T-cell (primary cell): ENCODE results near the gene MSH3. TPM values are rescaled to one million over a fixed set of nuclear protein-coding genes. Genes with fewer than 3 reads are reported as not detected.

Source experiments
- ATAC-seq, 4 experiments: fragments of 200-7000 bp in 3 of 4; fragments of 150-1000 bp in 1 of 4; cut with Tn5 transposase; replicated peaks in 1 of 4; 1 replicate in 3 of 4; 2 replicates in 1 of 4; pipeline ENCODE4 v1.10.0; 2021; ENCODE audit warnings: moderate library complexity in 3 of 4, mild to moderate bottlenecking in 2 of 4, moderate number of reproducible peaks in 1 of 4
- CTCF ChIA-PET, 2 donors: fragments of 300-600 bp; sonication (Branson Sonifier 250); formaldehyde crosslinking; loops; one replicate each; lab custom pipeline; 2022; ENCODE audit warnings: antibody characterized with exemption in 2 of 2; lab: Charles Lee
- POLR2A ChIA-PET, 2 donors: fragments of 300-600 bp; sonication (Branson Sonifier 250); formaldehyde crosslinking; loops; one replicate each; lab custom pipeline; 2022; ENCODE audit warnings: antibody characterized with exemption in 2 of 2; lab: Charles Lee
- DNase-seq, 35 experiments: peaks; one replicate each; pipeline versions ENCODE4 v3.0.0 to v3.0.0-alpha.2; 2013 to 2023
- H3K27ac ChIP-seq: one replicate; pipeline ENCODE4 v1.5.1; 2013; ENCODE audit warnings: low read length
- H3K27me3 ChIP-seq, 2 experiments: replicated peaks in 1 of 2; 1 replicate in 1 of 2; 2 replicates in 1 of 2; pipeline versions ENCODE4 v1.6.1 to v1.7.0; 2013; ENCODE audit warnings: low read length in 1 of 2, mixed read lengths in 1 of 2; ENCODE audit not compliant: control insufficient read depth in 2 of 2, insufficient read depth in 2 of 2; ENCODE audit errors: extremely low read depth in 1 of 2
- H3K36me3 ChIP-seq, 2 donors: 1 replicate in 1 of 2; 2 replicates in 1 of 2; pipeline versions ENCODE4 v1.6.1 to v1.7.0; 2013; ENCODE audit warnings: low read length in 1 of 2; ENCODE audit not compliant: control insufficient read depth in 2 of 2, insufficient read depth in 1 of 2; ENCODE audit errors: extremely low read depth in 1 of 2
- H3K4me1 ChIP-seq, 2 experiments: 1 replicate in 1 of 2; 2 replicates in 1 of 2; pipeline versions ENCODE4 v1.6.1 to v1.7.0; 2013; ENCODE audit warnings: low read length in 2 of 2, mixed read lengths in 1 of 2; ENCODE audit not compliant: insufficient read depth in 2 of 2, control insufficient read depth in 1 of 2; ENCODE audit errors: extremely low read depth in 1 of 2
- H3K4me3 ChIP-seq, 2 donors: 1 replicate in 1 of 2; 2 replicates in 1 of 2; pipeline versions ENCODE4 v1.5.1 to v1.7.0; 2013; ENCODE audit warnings: mild to moderate bottlenecking in 2 of 2, low read length in 1 of 2, moderate library complexity in 1 of 2; ENCODE audit not compliant: control insufficient read depth in 1 of 2; ENCODE audit errors: extremely low read depth in 1 of 2
- H3K9me3 ChIP-seq: 2 replicates; pipeline ENCODE4 v1.7.0; 2013
- H3K27ac Mint-ChIP-seq, 2 donors: one replicate each; pipeline ENCODE4 v1.8.0; 2020 to 2021; ENCODE audit warnings: mild to moderate bottlenecking in 2 of 2, mixed read lengths in 2 of 2
- H3K27me3 Mint-ChIP-seq, 2 donors: one replicate each; pipeline ENCODE4 v1.8.0; 2021 to 2022; ENCODE audit warnings: mixed read lengths in 2 of 2
- H3K36me3 Mint-ChIP-seq: one replicate; pipeline ENCODE4 v1.8.0; 2021; ENCODE audit warnings: mixed read lengths
- H3K4me1 Mint-ChIP-seq, 3 donors: one replicate each; pipeline ENCODE4 v1.8.0; 2020 to 2022; ENCODE audit warnings: mixed read lengths in 3 of 3, mild to moderate bottlenecking in 1 of 3
- H3K4me3 Mint-ChIP-seq, 3 donors: one replicate each; pipeline ENCODE4 v1.8.0; 2020 to 2022; ENCODE audit warnings: mild to moderate bottlenecking in 3 of 3, mixed read lengths in 3 of 3, moderate library complexity in 3 of 3
- H3K9me3 Mint-ChIP-seq, 3 donors: one replicate each; pipeline ENCODE4 v1.8.0; 2020 to 2022; ENCODE audit warnings: mixed read lengths in 3 of 3
- WGBS: methylation state at CpG from one replicate; pipeline ENCODE4 v1.1.5; 2013; ENCODE audit warnings: missing lambda C conversion rate; ENCODE audit not compliant: insufficient coverage; 5-methylcytosine and 5-hydroxymethylcytosine counted together
- total RNA-seq, 35 experiments: library from RNA in 6 of 35; stranded (reverse) in 6 of 35; fragments of 120-200 nt in 1 of 35; gene quantifications; one replicate each; pipeline versions ENCODE4 v1.2.1 to v1.2.4 and lab custom pipeline; 2013 to 2026

MSH3 gene
- total RNA-seq, 5 donors from 2014 or later (not counting 1 experiment from before 2014, with no cell fraction given), result 10.8 to 20.8 (median 16.3) TPM

DNA sequence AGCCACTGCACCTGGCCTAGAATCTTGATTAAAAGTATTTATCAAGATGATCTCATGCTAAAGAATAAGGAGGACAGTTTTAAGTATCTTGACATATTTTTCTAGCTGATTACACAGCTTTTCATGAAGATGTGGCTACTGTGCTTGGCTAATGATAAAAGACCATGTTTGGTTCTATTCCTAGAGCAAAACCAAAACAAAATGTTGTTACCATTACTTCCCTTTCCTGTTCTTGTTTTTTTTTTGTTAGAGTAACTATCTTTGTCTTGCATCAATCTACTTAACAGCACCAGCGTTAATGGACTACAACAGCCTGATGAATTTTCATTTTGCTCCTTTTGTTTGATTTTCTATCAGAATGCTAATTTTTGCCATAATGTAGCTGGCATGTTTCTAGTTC lies 86.5 kb downstream of the MSH3 start:
- no peaks in the 10 kb centered on the region for H3K9me3 Mint-ChIP-seq
- H3K9me3 ChIP-seq, result no peaks in the 10 kb centered on the region
- H3K4me1 ChIP-seq, result peaks cover 0 to 19% of the 10 kb centered on the region in 2 experiments
- H3K4me1 Mint-ChIP-seq, result peaks cover 10 to 67% (median 31%) of the 10 kb centered on the region in 3 donors
- no peak for ATAC-seq
- no peak overlapping the region for H3K4me3 ChIP-seq
- H3K36me3 Mint-ChIP-seq, result peaks cover 71% of the 10 kb centered on the region
- peak overlapping the region; percentile 31 for H3K27ac ChIP-seq
- ChIA-PET POLR2A (interaction anchor here (0.7 kb wide), 2 partner anchors 24 to 362 kb away, joined by 3 read pairs; no protein-coding TSS in a partner anchor), CTCF (no interaction called here)
- DNase-seq, result no peak
- H3K27me3 Mint-ChIP-seq, result no peaks in the 10 kb centered on the region
- H3K4me3 Mint-ChIP-seq, result peak overlapping the region; percentile 9 to 54 (median 37)
- WGBS, result no CpG with 5 or more reads among the region's 1 CpG
- peak overlapping the region; percentile 90 for H3K27ac Mint-ChIP-seq
- no peaks in the 10 kb centered on the region for H3K27me3 ChIP-seq
- H3K36me3 ChIP-seq, result peaks cover 0 to 22% of the 10 kb centered on the region in 2 donors

DNA sequence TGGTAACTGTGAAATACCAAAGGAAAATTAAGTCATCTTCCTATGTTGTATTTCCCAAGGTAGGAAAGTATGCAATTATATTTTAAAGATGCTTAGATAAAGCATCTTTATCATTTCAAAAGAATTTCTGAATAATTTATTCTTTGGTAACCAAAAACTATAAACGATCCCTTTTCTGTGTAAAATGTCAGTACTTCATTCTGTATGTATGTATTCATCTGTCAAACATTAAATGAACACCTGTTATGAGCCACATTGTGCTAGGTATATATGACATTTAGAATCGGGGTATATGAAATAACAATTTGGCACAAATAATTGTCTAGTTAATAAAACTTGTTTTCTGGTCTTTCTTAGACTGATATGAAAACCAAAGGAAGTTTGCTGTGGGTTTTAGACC lies 89.7 kb downstream of the MSH3 start:
- ATAC-seq, result no peak
- H3K9me3 Mint-ChIP-seq, result no peaks in the 10 kb centered on the region

GRCh38 chr5:80745490-80745889 lies 91.0 kb downstream of the MSH3 start:
- Mint-ChIP-seq H3K27me3 (no peaks in the 10 kb centered on the region), H3K9me3 (no peaks in the 10 kb centered on the region), H3K4me3 (no peak overlapping the region), H3K4me1 (peaks cover 10 to 40% (median 19%) of the 10 kb centered on the region in 3 donors), H3K27ac (no peak overlapping the region), H3K36me3 (peaks cover 78% of the 10 kb centered on the region)
- Histone ChIP-seq H3K4me3 (no peak overlapping the region), H3K27me3 (no peaks in the 10 kb centered on the region), H3K36me3 (peaks cover 0 to 25% of the 10 kb centered on the region in 2 donors), H3K4me1 (peaks cover 0 to 17% of the 10 kb centered on the region in 2 experiments), H3K9me3 (no peaks in the 10 kb centered on the region), H3K27ac (no peak overlapping the region)
- ATAC-seq (no peak), DNase-seq (no peak)
- POLR2A ChIA-PET, result no interaction called here
- WGBS, result no CpG with 5 or more reads among the region's 1 CpG
- CTCF ChIA-PET, result no interaction called here

More for the DNA sequence above, 89.7 kb downstream of the MSH3 start:
- DNase-seq, result no peak
- peaks cover 0 to 24% of the 10 kb centered on the region in 2 donors for H3K36me3 ChIP-seq
- H3K4me1 ChIP-seq, result peaks cover 0 to 19% of the 10 kb centered on the region in 2 experiments
- peaks cover 10 to 51% (median 23%) of the 10 kb centered on the region in 3 donors for H3K4me1 Mint-ChIP-seq
- no peak overlapping the region for H3K4me3 ChIP-seq
- no peak overlapping the region for H3K27ac ChIP-seq
- ChIA-PET POLR2A (no interaction called here), CTCF (no interaction called here)
- peak overlapping the region in 1 of 2 donors; percentile 23 for H3K27ac Mint-ChIP-seq
- no peaks in the 10 kb centered on the region for H3K27me3 Mint-ChIP-seq
- H3K27me3 ChIP-seq, result no peaks in the 10 kb centered on the region
- no peak overlapping the region for H3K4me3 Mint-ChIP-seq
- H3K9me3 ChIP-seq, result no peaks in the 10 kb centered on the region
- no CpG with 5 or more reads among the region's 2 CpGs for WGBS
- H3K36me3 Mint-ChIP-seq, result peaks cover 78% of the 10 kb centered on the region

- peaks cover 0 to 21% of the 10 kb centered on the region in 2 donors for H3K36me3 ChIP-seq
- H3K9me3 Mint-ChIP-seq, result peaks cover 0 to 4% (median 2%) of the 10 kb centered on the region in 3 donors
- ChIA-PET POLR2A (no interaction called here), CTCF (no interaction called here)
- DNase-seq (no peak), ATAC-seq (no peak)
- H3K27me3 ChIP-seq, result no peaks in the 10 kb centered on the region
- no peaks in the 10 kb centered on the region for H3K27me3 Mint-ChIP-seq
- H3K4me1 Mint-ChIP-seq, result peaks cover 0 to 24% (median 9%) of the 10 kb centered on the region in 3 donors
- H3K9me3 ChIP-seq, result no peaks in the 10 kb centered on the region
- H3K4me3 ChIP-seq, result no peak overlapping the region
- peaks cover 82% of the 10 kb centered on the region for H3K36me3 Mint-ChIP-seq
- no peak overlapping the region for H3K4me3 Mint-ChIP-seq
- no peak overlapping the region for H3K27ac ChIP-seq
- no peak overlapping the region for H3K27ac Mint-ChIP-seq
- peaks cover 0 to 8% of the 10 kb centered on the region in 2 experiments for H3K4me1 ChIP-seq
- WGBS, result no CpG with 5 or more reads among the region's 3 CpGs
Observed at GRCh38 chr5:80747922-80748321, 93.5 kb downstream of the MSH3 start.

DNA sequence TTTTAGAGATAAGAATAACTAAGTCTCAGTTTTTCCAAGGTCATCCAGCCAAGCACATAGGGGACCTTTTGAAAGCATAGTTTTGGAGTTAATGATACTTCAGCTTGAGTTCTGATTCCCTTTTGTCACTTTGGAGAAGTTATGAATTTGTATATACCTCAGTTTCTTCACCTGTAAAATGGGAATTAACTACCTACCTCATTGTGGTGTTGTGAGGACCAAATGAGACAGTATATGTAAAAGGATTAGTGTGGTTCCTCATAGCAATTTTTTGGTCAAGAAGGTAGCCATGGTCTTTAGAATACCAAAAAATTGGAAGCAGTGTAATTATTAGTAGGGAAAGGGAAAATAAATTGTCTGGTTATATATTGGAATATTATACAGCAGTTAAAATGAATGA lies 98.0 kb downstream of the MSH3 start:
- no peak for ATAC-seq
- H3K36me3 Mint-ChIP-seq, result peaks cover 48% of the 10 kb centered on the region

DNA sequence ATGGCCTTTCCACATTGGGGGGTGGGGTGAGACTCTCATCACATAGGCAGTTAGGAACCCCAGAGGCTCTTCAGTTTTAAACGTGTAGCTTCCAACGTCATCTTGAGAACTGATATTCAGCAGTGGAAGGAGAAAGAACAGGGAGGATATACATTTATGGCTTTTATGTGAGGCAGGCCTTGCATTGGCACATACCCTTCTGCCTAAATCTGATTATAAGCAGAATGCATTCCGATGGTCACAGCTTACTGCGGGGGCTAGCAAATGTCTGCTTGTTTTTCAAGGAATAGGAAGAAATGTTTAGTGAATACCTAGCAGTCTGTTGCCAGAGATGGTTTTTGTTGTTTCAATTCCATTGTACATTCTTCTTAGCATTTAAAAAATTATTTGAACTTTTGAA lies 99.3 kb downstream of the MSH3 start:
- Mint-ChIP-seq H3K27ac (peak overlapping the region; percentile 40 to 78), H3K4me1 (peaks cover 43 to 57% (median 48%) of the 10 kb centered on the region in 3 donors), H3K4me3 (no peak overlapping the region), H3K27me3 (no peaks in the 10 kb centered on the region), H3K36me3 (peaks cover 43% of the 10 kb centered on the region), H3K9me3 (peaks cover 0 to 4% (median 2%) of the 10 kb centered on the region in 3 donors)
- ChIA-PET CTCF (no interaction called here), POLR2A (no interaction called here)
- Histone ChIP-seq H3K4me3 (no peak overlapping the region), H3K4me1 (peaks cover 15 to 21% of the 10 kb centered on the region in 2 experiments), H3K27me3 (no peaks in the 10 kb centered on the region), H3K36me3 (peaks cover 0 to 5% of the 10 kb centered on the region in 2 donors), H3K27ac (no peak overlapping the region), H3K9me3 (no peaks in the 10 kb centered on the region)
- no peak for ATAC-seq
- WGBS, result 60% methylated on average over 1 of the region's 4 CpGs
- DNase-seq, result no peak

More for the DNA sequence above, 98.0 kb downstream of the MSH3 start:
- Mint-ChIP-seq H3K27ac (peak overlapping the region in 1 of 2 donors; percentile 56), H3K4me3 (no peak overlapping the region), H3K4me1 (peaks cover 32 to 46% (median 41%) of the 10 kb centered on the region in 3 donors), H3K27me3 (no peaks in the 10 kb centered on the region), H3K9me3 (peaks cover 0 to 4% (median 2%) of the 10 kb centered on the region in 3 donors)
- Histone ChIP-seq H3K9me3 (no peaks in the 10 kb centered on the region), H3K4me1 (peaks cover 15 to 21% of the 10 kb centered on the region in 2 experiments), H3K27me3 (no peaks in the 10 kb centered on the region), H3K27ac (no peak overlapping the region), H3K4me3 (no peak overlapping the region), H3K36me3 (peaks cover 0 to 5% of the 10 kb centered on the region in 2 donors)
- POLR2A ChIA-PET, result no interaction called here
- CTCF ChIA-PET, result no interaction called here
- DNase-seq, result no peak
